Mucosa of gallbladder (tissue), 1 donor: ENCODE results near the gene HNRNPA1. TPM values are rescaled to one million over a fixed set of nuclear protein-coding genes. Genes with fewer than 3 reads are reported as not detected.
"Not testable (repeated sequence)": the region's sequence is repeated elsewhere in the genome, so short reads cannot be mapped to it uniquely, and the experiment has no call there.

Experiments
- DNase-seq: peaks from one replicate; pipeline ENCODE4 v3.0.0-alpha.2; 2020; ENCODE audit warnings: low spot score
- total RNA-seq: library from RNA; stranded (reverse); gene quantifications from one replicate; pipeline ENCODE4 v1.2.1, GENCODE V29; 2021
- donor health status: DM: no; HTN: no; CAD: no.

Gene HNRNPA1
- total RNA-seq: 686 TPM

DNA sequence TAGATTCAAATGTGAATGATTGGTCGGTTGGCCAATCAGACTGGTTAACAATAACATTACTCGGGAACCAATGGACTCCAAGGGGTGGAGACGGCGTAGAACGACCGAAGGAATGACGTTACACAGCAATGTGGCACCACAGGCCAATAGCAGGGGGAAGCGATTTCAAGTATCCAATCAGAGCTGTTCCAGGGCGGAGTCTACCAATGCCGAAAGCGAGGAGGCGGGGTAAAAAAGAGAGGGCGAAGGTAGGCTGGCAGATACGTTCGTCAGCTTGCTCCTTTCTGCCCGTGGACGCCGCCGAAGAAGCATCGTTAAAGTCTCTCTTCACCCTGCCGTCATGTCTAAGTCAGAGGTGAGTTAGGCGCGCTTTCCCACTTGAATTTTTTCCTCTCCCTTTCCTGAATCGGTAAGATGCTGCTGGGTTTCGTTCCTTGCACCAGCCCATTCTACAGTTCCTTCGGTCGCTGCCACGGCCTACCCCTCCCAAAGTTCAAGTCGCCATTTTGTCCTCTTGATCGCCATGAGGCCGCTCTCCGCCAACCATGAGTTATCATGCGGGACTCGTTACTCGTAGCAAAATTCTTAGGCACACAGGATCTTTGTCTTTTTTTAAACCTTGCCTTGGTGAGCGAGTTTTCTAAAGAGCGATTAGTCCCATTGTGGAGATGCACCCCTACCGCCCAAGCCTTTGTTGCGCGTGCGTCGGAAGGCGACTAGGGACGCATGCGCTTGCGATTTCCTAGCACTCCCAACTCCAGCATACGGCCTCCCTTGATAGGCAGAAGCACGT is at the start of gene HNRNPA1:
TSS of gene HNRNPA1 (plus strand) at position 259 of the 793 bp plus-strand sequence. CDS start at position 341, 82 bp downstream.
- DNase-seq: peak; percentile 99

DNA sequence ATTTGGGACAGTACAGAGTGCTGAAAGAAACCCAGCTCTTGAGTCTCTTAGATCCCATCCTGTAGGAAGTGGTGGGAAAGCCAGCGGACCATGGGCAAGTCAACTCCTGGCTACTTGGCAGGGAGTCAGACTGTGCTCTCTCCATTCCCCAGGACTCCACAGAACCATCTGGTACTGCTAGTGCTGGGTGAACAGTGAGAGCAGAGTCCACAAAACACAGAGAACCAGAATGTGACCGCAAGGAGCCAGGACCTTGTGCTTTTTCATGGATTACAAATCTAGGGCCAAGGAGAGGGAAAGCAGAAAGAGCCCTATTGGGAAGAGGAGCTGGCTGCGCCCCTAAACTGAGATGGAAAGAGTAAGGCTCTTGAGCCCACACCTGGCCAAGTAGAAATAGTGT is 49.3 kb upstream of the HNRNPA1 start:
- not testable (repeated sequence) for DNase-seq

DNA sequence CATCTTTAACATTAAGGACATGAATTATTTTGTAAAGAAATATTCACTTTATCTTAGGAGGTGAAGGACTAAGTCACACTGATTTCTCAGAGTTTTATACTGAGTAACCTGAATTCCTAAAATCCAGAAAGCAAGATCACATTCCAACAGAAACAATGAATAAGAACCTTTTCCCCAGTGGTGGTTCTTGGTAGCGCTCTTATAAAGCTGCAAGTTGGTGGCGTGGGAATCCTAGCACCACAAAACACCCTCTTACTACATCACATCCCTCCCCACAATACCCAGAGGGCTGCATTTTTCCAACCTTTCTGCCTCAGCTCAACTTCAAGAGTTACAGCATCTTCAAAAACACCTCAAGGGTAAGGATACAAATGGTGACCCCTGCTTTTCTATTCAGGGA is 47.7 kb upstream of the HNRNPA1 start:
- DNase-seq: no peak

DNA sequence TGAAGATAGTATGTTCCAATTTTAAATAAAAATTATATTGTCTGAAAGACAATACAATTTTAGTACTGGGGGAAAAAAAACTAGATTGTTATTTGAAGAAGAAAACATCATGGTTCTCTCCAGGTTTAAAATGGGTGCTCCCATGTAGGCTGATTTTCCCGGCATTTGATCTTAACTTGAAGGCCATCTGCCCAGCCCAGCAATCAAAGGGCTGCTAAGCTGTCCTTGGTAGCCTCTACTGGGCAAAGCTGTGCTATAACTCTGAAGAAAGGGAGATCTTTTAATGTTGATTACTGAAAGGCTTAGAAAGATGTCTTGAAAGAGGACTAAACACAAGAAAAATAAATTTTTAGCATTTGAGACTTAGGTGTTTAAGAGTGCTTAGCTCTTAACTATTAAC is 42.0 kb upstream of the HNRNPA1 start:
- no peak for DNase-seq

DNA sequence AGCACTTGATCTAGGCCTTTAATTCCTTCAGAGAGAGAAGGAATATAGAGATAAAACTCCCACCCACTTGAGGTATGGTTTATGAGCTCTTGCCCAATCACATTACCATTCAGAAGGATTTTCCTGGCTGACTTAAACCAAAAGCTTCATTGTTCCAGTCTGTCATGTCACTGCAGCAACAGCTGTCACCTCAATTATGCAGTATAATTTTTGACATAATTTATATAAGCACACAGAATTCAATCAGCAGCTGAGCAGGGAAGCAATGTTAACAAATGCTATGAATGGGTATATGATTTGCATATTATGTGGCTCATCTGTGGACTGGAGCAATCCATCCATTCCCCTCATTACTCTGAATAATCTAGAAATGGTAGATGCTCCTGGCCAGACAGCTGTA is 40.9 kb upstream of the HNRNPA1 start:
- no peak for DNase-seq

DNA sequence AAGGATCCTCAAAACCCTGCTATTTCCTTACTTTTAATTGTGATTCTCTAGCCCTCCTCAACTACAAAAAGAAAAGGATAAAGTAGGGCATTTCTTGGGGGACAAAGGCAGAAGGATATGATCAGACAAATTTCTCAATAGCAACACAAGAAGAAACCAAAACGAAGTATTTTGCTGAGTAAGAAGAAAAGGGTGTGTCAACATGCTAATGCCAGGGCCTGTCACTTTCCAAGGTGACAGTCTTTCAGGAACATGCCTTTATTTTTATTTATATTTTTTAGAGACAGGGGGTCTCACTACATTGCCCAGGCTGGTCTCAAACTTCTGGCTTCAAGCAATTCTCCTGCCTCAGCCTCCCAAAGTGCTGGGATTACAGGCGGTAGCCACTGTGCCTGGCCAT is 40.4 kb upstream of the HNRNPA1 start:
- DNase-seq: no peak

DNA sequence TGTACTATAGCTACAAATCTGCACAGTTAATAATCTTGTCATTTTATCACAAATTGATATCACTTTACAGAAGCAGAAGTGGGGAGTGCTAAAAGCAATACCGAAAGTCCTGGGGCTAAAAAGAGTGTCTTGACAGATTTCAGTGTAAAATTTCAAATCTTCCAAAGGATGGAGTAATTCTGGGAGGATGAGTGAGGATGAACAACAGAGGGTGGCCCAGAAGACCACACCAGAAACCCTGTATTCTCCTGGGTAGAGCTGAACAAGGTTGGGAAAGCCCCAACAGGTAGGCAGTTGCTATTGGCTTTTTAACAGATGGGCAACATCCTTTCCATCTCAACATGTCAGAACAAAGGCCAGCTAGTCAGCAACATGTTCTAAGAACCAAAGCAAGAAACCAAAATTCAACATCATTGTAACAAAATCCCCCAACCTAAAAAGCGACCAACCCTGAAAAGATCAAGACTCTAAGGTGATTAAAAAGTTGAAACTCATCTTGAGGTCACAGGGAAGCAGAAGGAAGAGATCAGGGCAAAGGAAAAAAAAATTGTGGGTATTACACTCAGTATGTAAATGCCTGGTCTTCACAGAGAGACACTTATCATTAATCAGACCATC is 39.4 kb upstream of the HNRNPA1 start:
- DNase-seq: no peak

DNA sequence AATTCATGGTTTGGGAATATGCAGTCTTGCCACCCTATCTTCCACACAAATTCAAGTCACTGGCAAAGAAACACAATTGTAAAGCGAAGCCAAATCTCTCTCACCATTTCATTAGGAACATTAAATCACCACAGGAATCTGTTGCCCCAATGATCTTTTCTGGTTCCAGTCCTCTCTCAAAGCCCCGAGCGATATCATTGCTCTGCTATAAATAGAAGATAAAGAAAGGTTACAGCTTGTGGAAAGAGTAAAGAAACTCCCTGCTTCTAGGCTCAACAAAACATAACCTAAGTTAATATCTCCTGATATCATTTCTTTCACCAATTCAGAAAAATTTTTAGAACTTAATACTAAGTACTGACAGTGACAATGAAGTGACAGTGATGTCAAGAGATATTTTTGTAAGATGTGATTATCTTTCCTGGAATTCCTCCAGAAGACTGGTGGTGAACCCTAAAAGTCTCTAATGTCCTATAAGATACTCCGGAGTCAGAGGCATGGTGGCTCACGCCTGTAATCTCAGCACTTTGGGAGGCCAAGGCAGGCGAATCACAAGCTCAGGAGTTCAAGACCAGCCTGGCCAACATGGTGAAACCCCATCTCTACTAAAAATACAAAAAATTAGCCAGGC is 34.4 kb upstream of the HNRNPA1 start:
- no peak for DNase-seq

DNA sequence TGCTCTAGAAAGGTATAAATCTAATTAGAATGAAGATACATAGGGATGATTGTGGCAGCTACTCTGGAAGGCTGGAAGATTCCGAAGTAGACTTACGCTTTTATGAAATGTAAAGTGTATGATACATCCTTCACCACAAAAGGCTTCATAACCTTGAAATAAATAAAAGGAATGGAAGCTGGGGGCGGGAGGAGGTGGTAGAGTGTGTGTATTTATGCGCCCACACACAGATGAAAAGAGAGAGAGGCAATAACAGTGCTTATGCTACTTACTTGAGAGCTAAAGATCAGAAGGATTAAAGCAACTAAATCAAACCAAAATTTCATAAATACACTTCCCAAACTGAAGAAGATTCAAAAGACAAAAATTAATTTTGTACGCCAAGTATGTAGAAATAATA is 31.0 kb upstream of the HNRNPA1 start:
- no peak for DNase-seq

DNA sequence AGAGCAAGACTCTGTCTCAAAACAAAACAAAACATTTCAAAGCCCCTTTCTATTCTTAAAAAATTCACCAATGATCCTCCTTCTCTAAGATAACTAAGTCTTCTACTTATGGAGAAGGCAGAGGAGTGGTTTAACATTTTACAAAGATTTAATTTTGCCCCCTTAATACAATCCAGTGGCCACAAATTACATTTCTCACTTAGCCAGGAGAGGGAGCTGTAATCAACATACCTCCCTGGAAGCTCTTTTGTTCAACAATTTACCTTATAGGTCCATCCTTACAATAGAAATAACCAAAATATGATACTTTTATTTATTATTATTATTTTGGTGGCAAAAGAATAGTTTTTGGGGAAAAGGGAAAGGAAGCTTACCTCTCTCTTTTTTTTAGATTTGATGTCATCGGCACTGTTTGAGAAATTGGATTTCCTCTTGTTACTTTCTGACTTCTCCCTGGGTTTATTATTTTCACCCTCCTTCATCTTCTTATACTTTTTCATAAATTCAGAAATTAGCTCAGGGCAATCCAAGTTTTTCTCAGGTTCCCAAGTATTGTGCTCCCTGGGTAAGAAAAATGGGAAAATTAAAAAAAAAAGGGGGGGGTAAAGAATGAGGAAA is 28.8 kb upstream of the HNRNPA1 start:
- no peak for DNase-seq

DNA sequence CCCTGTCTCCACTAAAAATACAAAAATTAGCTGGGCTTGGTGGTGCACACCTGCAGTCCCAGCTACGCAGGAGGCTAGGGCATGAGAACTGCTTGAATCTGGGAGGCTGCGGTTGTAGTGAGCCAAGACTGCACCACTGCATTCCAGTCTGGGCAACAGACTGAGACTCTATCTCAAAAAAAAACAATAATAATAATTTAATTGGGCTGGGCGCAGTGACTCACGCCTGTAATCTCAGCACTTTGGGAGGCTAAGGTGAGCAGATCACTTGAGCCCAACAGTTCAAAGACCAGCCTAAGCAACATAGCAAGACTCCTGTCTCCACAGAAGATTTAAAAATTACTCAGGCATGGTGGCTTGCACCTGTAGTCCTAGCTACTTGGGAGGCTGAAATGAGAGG is 27.3 kb upstream of the HNRNPA1 start:
- DNase-seq: no peak

DNA sequence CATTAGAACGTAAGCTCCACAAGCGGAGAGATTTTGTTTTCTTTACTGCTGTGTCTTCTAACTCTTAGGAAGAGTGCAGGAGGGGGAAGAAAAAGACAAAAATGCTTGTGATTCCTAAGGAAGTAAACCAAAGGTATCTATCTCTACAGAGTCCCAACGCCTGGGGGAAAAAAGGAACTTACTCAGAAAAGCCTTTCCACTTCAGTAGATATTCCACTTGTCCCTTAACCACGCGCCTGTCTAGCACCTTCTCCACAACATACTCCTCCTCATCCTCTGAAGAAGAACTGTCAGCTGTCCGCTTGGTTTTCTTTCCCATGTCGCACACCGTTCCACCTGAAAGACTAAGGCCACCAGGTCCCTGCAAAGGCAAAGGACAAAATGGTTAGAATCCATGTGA is 23.2 kb upstream of the HNRNPA1 start:
- no peak for DNase-seq

DNA sequence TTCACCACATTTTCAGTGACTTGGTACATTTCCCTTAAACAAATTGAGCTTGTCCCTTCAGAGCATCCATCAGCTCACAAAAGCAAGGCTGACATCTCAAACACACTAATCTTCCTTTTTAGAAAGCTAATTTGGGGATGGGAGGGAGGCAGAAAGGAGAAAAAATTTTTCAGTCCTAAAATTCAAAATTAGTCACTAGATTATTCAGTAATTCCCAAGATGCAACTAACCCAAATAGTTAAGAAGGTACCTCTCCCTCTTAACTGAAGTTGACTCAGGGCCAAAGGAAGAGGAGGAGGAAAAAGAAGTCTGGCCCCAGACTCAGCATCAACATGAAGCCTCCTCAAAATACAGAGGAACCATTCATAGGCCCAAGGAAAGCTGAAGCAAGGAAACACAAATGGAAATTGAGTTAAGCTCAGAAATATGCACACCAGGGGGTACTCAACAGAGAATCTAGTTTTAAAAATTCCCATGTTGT is 22.3 kb upstream of the HNRNPA1 start:
- DNase-seq: no peak

DNA sequence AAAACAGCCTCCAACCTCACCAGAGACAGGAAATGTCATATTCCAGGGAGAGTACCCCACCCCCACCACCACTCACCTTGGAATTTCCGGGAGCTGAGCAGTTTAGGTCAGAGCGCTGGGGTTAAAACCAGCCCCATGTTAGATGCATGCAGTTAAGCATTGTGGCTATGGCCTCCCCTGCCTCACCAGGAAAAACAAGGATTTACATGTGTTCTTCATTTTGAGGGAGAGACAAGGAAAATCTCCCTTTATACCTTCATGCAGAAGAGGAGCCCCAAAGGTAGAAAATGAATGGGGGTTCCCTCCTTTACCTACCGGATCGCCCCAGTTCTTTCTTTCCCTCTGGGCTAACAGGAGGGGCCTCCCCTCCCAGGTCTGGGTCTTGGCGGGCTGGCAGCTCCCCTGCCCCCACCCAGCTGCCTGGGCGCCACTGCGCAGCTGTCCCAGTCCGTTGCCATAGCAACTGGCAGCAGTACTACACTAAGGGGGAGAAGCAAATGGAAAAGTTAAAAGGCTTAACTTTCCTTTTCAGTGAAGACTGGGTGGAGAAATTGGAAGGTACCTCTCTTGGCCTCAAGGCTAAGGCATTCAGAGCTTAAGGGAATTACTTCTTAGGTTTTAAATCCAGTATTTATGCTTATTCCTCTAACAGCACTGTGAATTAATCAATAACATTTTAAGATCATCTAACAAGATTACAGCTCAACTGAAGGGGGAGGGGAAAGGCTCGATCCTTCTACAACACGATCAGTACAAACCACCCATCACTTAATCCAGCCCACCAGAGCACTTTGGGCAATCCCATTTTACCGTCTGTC is 21.1 kb upstream of the HNRNPA1 start:
- peak; percentile 58 for DNase-seq

DNA sequence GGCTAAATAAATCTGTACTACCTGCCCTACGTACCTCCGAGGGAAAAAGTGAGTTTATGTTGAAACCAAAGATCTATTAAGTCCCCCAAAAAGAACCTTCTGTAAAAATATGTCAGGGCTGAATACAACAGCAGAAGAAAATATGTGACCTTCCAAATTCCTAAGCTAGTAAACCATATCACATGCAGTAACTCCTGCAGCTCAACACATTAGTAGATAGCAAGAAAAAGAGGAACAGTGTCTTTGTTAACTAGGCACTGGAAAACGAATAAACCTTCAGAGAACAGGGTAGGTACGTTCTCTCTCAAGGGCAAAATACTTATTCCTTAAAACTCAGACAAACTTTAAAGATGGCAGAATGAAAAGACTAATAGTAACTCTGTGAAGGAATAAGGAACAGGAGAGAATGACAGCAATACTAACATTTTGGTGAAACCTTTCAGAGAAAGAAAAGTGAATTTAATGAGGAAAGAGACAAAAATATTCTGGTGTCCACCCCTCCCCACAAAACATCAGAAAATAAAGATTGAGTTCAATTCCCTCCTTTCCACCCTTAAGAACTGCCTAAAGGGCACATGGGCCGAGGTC is 18.6 kb upstream of the HNRNPA1 start:
- no peak for DNase-seq

DNA sequence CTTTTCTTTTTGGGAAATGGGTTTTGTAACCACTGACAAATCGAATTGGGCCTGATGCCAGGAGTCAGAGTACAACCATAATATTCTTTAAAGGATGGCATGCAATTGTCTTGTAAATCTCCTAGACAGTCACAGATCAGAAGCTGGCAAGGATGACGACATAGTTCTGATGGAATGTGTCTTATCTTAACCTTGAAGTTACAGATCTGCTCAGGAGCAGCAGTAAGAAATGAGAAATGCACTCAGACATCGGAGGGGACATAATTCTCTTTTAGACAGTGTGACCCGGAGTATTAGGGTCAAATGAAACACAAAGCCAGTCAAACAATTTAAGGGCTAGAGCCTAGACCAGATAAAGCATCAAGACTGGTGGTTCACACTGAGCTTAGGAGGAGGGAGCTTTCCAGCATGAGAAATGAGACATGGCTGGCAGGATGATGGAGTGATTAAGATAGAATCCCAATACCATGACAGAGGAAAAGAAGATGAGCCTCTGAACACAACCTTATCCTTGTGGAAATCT is 18.1 kb upstream of the HNRNPA1 start:
- peak; percentile 29 for DNase-seq

DNA sequence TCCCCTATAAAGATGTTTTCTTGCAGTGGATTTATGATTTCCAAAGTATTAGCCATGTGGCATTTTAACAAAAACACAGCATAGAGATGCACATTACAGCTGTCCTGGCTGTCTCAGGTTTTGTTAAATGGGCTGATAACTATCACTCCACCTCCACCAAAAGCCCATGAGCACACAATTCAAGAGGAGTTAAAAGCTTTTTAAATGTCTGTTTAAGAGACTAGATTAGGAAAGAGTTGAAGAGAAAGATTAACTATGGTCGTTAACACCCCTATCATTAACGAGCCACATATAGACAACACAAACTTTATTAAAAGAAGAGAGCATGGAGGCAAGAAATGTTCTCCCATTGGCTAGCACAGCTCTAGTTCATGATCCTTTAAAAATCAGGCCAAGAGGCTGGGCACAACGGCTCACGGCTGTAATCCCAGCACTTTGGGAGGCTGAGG is 15.1 kb upstream of the HNRNPA1 start:
- DNase-seq: no peak

DNA sequence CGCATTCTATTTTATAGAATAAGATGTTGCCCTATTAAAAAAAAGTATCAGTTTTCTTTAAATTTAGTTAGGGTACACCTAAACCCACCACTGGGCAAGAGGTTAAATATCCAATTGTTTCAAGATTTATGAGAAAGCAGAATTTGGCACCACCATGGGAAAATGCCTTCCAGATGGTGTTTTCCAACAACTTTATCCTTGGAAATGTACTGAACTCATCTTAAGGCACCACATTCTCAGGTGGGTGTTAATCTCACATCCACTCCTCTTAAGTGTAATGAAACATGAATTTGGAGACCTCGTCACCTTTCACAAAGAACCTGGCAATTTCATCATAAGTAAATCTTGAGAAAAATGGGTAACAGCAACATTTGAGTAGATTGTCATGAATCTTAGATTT is 13.7 kb upstream of the HNRNPA1 start:
- DNase-seq: no peak

DNA sequence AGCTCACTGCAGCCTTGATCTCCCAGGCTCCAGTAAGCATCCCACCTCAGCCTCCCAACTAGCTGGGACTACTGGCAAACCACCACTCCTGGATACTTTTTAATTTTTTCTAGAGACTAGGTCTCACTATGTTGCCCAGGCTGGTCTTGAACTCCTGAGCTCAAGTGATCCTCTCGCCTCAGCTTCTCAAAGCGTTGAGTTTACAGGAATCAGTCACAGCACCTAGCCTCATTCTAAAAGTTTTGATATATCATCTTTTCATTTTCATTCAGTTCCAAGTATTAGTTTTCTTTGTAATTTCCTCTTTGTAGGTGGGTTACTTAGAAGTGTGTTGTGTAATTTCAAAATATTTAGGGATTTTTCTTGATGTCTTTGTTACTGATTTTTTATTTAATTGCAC is 10.2 kb upstream of the HNRNPA1 start:
- DNase-seq: no peak

DNA sequence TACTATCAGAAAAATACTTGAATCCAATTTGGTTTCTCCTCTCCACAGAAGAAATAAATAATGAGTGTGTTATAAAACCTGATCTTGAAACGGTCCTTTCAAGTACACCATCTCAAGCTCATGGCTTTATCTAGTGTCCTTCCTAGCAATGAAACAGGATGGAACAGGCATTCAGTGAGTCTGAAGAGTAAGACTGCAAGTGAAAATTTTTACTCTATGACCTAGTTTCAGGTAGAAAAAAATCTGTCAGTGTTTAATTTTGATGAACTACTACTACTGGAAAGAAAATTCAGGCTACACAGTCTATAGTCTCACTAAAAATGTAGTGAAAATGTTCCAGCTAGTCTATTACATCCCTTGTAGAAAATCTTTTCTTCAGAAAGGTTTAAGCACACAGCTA is 8.3 kb upstream of the HNRNPA1 start:
- no peak for DNase-seq

DNA sequence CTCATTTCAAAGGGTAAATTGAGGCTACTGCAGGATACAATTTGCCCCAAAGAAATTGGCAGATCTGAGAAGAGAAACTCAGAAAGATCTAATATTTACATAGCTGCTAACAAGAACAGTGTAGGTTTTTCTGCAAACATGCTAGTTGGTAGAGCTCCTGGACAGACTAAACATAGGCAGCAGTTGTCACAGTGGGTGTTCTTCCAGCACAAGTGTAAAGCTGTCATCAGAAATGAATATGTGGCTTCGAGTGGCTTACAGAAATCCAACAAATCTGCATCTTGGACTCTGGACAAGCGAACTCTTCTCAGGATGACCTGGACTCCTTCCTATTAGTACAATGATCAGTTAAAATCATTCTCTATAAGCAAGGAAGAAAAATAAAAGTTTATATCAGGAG is 6.5 kb upstream of the HNRNPA1 start:
- no peak for DNase-seq
